GM19463 (cell line): Measurements from ENCODE around the gene CCDC85B.
"Not testable (repeated sequence)": the region's sequence is repeated elsewhere in the genome, so short reads cannot be mapped to it uniquely, and the experiment has no call there.

Source experiments
- ATAC-seq: cut with Tn5 transposase; IDR thresholded peaks from one replicate; pipeline ENCODE4 v1.9.1; 2021; ENCODE audit warnings: mild to moderate bottlenecking, moderate library complexity; ENCODE audit not compliant: unreplicated experiment

The CCDC85B gene

DNA sequence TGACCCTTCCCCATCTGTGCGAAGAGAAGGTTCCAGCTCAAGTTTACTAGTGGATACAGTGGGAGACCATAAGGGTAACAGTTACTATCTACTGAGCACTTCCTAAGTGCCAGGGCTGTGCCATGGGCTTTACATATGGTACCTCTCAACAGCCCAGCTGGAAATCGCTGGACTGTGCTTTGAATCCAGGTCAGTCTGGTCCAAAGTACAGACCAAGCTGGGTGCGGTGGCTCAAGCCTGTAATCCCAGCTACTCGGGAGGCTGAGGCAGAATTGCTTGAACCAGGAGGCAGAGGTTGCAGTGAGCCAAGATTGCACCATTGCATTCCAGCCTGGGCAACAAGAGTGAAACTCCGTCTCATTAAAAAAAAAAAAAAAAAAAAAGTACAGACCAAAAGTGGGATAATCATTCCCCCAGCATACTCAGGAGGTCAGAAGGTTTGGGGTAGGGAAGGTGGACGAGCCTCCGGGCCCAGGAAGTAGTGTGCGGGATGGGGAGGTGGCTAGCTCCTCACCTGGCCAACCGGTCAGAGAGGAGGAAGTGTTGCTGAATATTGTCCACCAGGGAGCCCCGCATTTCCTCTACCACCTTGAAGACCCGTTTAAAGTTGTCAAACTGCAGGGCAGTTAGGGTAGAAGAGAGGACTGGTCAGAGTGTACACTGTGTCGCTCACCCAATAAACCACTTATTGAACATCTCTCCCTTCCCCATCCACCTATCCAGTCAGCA lies 4.5 kb upstream of the CCDC85B start:
- no peak for ATAC-seq

DNA sequence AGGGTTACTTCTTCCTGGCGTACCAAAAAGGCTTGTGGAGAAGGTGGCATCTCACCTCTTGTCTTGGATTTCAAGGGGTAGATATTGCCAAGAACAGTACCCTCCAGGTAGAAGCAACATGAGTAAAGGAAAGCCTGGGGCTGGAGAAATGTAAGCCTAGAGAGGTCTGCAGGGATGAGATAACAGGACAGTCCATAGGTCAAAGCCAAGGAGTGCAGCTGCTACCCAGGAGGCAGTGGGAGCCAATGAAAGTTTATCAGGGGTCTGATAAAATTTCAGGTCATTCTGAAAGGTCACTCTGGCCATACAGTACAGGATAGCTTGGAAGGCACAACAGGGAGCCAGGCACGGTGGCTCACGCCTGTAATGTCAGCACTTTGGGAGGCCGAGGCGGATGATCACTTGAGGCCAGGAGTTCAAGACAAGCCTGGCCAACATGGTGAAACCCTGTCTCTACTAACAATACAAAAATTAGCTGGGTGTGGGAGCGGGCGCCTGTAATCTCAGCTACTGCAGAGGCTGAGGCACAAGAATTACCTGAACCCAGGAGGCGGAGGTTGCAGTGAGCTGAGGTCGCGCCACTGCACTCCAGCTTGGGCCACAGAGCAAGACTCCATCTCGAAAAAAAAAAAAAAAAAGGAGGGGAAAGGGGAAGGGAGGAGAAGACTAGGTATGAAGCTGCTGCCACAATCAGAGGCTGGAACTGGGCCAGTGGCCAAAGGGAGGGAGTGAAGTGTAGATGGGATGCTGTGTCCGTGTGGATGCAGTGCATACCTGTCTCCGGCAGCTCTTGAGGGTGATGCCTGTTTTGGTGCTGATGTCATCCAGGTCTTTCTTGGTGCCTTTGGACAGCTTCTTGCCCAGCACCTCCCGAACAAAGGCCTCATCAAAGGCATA lies 3.4 kb upstream of the CCDC85B start:
- no peak for ATAC-seq

DNA sequence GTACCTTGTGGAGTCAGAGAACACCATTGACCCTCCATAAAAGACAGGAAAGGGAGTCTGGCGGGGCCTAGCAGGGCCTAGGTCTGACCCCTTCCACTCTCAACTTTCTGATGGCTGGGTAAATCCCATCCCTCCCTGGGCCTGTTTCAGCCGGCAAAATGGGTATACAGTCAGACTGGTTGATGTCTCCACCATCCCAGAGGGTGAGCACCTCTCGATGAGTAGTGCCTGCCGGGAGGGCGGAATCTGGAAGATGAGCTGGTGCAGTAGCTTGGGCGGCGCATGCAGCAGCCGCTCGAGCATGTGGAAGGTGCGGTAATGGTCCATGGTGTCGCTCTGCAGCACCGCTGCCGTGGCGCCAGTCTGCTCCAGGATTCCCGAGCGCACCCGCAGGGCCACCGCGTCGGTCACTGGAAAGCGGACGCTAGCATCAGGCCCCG lies 2.7 kb upstream of the CCDC85B start:
- ATAC-seq = no peak

DNA sequence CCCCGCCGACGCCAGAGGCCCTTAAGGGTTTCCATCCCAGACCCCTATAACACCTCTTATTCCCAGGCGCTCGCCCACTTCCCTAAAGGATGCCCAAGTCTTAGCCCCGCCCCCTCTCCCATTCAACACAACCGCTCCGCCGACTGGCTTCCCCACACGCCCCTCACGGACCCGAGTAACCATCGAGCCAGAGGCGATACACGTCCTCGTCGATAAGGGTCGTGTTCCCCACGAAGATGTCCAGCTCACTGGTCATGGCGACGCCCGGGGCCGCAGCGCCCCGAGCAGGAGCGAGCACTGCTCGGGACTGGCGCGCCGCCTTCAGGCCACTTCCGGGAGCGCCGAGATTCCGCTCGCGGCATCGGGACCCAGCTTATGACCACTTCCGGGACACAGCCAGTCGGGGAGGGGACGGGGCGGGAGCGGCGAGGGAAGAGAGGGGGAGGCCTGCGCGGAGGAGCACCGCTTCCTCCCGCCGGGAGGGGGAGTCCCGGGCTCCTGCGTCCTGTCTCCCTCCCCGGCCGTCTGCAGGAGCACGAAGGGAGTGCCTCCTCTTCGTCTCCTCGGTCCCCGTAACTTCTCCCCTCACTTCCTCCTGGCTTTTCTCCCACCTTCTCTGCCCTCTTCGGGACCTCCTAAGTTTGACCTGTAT lies 2.2 kb upstream of the CCDC85B start, which contains the start of gene FIBP:
Gene FIBP, minus strand, starts transcription at position 309 of the 652 bp plus-strand sequence. Its CDS starts 53 bp downstream, at position 256.
- ATAC-seq = peak; percentile 54

DNA sequence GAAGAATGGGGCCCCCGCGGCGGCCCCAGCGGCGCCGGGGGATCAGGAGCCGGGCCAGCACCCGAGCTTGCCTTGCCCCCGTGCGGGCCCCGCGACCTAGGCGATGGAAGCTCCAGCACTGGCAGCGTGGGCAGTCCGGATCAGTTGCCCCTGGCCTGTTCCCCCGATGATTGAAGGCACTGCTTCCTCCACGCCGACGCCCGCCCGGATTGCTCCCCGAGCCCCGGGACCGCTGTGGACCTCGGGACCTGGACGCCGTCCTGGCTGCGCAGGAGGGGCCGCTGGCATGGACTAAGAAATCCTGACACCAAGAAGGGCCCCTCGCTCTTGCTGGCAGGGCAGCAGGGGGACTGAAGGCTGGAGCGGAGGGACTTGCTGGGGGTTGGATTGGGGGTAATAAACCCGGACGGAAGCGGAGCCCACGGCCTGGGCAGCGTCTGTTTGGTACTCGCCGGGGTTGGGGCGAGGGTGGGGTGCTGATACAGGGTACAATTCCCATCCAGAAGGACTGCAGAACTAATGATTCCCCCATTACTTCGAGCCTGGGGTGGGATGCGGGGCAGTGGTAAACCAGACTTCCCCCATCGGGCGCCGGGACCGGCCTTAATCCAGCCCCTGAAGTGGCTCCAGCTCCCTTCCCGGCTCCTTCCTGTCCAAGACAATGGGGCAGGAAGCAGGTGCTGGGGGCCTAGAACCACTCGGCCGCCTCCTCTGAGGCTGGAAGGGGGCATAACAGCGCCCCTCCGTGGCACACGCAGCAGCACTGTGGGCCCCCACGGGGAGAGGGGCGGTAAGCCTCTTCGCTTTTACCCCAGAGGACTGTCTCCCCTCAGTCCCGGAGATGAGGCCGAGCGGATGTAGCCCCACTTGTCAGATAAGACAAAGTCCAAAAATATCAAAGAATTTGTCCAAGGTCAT lies 1.0 kb downstream of the CCDC85B start:
- no peak for ATAC-seq

DNA sequence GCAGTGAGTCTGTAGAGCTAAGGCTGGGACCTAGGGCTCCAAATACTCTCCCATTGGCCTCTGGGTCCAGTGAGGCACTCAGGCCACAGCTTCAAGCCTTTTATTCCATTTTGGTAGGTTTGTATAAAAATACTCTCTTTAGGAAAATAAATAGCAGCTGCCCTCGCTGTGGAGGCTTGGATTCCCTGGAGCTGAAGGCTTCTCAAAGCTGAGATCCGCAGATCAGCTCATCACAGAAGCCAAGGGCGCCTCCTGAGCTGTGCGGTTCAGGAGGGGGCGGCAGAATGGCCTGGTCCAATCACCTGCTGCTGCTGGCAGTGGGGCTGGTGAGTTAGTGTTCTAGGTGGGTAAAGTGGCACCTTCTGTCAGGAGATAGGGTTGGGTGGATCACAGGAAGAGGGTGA lies 1.7 kb downstream of the CCDC85B start:
- ATAC-seq = not testable (repeated sequence)

DNA sequence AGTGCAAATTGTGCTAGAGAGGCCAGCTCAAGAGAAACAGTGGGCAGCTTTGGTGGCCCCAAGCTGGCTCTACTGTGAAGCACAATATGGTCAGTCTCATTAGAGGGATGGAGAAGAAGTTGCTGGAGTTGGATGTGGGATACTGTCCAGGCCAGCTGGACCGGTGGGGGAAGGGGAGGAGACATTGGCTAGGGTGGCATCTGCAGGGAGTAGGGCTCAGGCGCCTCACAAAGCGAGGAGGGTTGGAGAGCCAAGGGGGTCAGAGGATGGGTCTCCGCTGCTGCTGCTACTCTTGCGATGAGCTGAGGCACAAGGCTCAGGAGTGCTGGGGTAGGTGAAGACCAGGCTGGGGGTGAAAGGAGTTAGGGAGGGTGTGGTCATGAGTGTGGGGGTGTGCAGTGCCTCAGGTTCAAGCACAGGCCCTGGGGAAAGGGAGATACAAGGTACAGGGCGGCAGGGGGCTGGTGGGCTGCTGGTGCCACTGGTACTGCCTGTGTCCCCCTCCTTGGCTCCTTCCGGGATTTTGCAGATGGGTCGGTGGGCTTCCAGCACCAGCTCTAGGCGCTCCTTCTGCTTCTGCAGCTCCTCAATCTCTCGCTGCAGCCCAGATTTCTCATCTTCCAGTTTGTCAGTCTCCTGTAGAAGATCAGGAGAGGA lies 2.3 kb downstream of the CCDC85B start:
- no peak for ATAC-seq

DNA sequence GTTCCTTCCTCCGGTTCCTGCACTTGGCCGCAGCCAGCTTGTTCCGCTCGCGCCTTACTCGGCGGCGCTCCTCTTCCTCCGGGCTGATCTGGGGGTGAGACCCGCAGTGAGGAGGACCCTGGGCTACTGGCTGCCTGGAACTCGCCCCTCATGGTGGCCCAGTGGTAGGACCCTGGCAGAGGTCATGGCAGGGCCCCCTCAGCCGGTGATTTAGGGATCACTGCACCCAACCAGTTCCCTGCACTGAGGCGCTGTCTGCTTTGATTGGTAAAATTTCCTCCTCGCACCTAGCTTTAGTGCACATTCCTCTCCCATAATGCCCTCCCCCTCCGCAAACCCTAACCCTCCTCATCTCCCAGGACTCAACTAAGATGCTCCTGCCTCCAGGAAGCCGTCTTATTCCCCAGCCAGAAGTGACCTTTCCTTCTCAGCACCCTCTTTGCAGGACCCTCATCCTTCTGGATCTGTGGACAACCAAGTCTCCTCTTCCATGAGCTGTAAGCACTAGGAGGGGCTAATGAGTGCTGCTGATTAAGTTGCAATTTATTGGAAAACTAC lies 3.6 kb downstream of the CCDC85B start:
- no peak for ATAC-seq

DNA sequence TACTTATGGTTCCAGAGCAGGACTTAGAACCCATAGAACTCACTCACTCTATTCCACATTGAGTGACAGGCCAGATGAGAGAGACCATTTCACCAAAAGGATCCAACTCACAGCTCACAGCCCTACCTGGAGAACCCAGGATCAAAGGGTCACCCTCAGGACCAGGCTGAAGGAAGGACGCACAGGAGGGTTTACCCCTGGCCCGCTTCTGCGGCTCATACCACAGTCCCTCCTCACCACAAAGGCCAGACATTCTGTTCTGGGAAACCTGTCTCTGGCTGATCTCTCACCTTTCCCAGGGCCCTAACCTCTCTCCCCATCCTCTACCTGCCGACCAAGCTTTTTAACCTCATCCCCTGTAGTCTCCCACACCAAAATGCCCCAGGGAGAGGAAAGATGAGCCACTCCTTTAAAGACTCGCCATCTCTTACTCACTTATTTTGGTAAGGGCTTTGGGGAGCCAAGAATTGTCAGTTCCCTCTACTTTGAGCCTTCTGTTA lies 5.1 kb downstream of the CCDC85B start:
- no peak for ATAC-seq

DNA sequence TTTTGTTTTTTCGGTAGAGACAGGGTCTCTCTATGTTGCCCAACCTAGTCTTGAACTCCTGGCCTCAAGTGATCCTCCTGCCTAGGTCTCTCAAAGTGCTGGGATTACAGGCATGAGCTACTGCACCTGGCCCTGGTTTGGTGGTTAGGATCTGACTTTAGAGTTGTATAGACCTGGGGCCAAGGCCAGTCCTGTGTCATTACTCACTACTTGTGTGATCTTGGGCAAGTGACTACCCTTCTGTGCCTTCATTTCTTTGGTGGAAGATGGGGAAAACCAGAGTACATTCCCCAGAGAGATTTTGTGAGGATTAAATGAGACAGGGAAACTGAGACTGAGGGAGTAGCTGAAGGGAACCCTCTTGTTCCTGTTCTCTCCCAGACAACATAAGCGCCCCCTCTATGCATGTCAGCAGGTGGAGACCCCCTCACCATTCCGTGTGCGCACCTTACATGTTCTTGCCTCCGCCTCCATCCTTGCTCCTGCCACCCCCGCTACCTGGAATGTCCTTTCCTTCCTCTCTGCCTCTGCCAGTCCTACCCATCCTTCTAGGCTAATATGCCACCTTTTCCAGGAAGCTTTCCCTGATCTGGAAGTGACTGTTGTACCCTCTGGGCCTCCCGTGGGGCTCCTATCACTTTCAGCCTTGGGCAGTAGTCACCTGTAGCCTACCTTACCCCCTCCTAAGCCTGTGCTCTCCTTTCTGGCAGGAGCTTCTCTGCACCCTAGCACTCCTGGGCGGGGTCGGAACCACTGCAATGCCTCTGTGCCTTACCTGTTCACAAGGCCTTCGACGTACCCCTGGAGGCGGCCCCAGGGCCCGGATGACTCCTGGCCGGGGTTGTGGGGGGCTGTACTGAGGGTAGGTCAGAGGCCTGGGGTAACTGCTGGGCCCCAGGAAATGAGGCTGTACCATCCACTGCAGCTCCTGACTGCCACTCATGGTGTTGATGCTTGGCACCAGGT lies 5.8 kb downstream of the CCDC85B start:
- ATAC-seq = no peak

DNA sequence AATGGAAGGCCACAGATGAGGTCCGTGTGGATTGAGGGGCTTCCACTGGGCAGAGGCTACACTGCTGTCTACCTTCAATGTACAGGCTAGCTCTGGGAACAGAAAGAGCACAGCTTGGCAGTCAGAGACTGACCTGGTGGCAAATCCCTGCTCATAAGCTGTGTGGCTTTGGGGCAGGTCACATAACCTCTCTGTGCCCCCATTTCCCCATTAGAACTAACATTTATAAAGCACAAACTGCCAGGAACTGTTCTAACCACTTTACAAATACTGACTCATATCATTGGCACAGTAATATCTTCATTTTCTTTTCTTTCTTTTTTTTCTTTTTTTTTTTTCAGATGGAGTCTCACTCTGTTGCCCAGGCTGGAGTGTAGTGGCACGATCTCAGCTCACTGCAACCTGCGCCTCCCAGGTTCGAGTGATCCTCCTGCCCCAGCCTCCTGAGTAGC lies 6.6 kb downstream of the CCDC85B start:
- ATAC-seq = no peak

DNA sequence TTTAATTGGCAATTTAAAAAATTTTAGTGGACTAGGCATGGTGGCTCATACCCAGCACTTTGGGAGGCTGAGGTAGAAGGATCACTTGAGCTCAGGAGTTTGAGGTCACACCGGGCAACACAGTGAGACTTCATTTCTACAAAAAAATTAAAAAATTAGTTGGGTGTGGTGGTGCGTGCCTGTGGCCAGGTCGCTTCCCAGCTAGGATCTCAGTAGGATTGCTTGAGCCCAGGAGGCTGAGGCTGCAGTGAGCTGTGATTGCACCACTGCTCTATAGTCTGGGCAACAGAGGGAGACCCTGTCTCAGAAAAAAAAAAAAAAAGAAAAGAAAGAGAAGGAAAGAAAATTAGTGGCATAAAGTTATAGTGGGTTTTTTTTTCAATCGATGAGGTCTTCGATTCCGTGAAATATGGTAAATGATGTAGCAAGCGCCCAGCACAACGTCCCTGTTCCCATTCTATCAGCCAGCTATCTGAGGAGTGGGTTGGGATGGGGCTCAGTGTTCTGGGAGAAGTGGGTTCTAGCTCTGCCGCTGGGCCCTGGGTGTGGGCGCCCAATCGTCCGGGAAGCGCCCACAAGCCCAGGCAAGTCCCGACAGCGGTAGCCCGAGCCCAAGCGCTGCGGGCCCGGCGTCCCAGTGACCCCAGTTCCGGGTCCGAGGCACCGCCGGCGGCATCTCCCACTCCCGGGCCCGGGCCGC lies 8.3 kb downstream of the CCDC85B start:
- ATAC-seq = no peak

DNA sequence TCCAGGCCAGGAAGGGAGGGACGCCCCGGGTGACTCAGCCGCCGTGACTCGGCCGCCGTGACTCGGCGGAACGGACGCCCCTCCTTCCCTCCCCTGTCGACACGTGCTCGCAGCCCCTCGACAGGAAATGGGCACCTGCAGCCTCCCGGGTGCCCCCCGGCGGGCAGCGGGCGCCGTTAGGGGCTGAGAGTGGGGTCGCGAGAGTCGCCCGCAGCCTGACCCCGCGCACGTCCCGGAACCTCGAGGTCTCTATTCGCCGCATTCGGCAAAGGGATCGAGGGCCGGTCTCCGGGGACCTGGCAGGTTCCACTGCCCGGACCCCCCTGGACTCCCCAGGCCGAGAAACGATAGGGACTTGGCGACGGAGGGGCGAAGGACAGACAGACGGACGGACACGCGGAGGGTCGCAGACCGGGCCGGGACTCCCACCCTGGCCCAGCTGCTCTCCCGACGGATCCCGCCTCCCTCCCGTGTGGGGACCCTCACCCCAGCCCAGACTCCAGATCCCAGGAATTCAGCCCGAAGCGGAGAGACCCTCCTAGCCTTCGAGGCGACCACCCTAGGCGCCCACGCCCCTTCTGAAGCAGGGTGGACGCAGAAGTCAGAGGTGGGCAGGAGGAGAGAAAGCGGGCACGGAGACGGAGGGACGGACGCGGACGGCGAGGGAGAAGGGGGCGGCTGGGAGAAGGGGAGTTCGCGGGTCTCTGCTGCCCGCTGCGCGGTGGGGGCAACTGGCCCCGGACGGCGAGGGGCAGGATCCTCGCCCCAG lies 9.1 kb downstream of the CCDC85B start:
- no peak for ATAC-seq

DNA sequence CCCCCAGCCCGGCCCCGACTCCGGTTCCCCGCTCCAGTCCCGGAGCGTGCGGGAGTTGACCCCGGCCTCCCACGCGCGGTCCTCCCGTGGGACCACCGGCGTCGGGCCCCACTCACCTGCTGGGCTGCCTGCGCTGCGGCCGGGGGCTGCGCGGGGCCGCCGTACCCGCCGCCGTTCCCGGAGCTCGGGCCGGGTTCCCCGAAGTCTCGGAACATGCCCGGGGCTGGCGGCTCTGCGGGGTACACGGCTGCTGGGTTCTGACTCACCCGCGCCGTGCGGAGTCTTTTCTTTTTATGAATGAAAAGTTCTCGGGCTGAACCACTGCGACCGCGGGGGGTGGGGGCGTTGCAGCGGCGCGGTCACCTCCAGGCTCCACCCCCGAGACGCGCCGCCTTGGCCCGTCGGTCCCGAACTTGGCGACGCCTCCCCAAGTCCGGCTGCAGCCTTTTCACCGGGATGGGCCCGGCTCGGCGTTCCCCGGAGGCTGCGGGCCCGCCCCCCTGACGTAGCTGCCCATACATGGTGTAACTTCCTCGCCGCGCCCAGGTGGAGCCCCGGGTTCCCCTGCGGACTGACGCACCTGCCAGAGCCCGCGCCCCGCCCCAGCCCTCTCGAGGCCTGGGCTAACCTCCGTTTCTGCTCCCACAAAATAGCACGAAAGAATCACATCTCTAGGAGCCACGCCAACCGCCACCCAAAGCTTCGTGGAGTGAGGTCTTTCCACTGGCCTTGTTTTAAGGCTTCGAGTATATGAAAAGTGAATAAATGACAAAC lies 9.8 kb downstream of the CCDC85B start, which contains the start of gene FOSL1:
Gene FOSL1, minus strand, starts transcription at position 264 of the 774 bp plus-strand sequence. Its CDS starts 49 bp downstream, at position 215.
- ATAC-seq = peak; percentile 87

DNA sequence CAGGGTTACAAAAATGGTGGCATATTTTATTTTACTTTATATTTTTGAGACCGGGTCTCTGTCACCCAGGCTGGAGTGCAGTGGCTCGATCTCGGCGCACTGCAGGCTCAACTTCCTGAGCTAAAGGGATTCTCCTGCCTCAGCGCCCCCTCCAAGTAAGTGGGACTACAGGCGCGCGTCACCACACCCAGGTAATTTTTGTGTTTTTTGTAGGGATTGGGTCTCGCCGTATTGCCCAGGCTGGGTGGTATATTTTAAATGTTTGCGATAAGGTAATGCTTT lies 10.4 kb downstream of the CCDC85B start:
- ATAC-seq = no peak

DNA sequence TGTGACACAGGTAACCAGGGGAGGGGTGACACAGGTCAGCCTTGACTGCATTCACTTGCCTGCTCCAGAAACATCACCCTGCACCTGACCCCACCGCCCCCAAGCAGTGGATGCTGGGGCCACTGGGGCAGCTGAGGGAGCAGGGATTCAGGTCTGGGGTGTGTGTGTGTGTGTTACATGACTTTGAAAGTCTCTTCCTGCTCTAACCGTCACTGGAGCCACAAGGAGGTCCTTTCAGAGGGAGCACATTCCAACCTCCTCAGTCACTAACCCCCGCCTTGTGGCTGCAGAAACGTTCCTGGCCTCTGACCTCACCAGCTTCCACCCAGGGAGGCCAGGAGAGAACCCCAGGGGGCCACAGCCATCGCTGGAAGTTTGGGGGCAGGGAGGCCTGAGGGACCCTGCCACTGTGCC lies 12.6 kb downstream of the CCDC85B start:
- no peak for ATAC-seq
